HG03060 (cell line): ENCODE results near the gene TNFRSF1A.

Source experiments
- ATAC-seq: cut with Tn5 transposase; IDR thresholded peaks from one replicate; pipeline ENCODE4 v1.9.1; 2021; ENCODE audit warnings: low read depth, moderate number of reproducible peaks; ENCODE audit not compliant: unreplicated experiment

Gene TNFRSF1A

GRCh38 chr12:6324936-6325750 is 16.7 kb downstream of the TNFRSF1A start:
- ATAC-seq = no peak

DNA sequence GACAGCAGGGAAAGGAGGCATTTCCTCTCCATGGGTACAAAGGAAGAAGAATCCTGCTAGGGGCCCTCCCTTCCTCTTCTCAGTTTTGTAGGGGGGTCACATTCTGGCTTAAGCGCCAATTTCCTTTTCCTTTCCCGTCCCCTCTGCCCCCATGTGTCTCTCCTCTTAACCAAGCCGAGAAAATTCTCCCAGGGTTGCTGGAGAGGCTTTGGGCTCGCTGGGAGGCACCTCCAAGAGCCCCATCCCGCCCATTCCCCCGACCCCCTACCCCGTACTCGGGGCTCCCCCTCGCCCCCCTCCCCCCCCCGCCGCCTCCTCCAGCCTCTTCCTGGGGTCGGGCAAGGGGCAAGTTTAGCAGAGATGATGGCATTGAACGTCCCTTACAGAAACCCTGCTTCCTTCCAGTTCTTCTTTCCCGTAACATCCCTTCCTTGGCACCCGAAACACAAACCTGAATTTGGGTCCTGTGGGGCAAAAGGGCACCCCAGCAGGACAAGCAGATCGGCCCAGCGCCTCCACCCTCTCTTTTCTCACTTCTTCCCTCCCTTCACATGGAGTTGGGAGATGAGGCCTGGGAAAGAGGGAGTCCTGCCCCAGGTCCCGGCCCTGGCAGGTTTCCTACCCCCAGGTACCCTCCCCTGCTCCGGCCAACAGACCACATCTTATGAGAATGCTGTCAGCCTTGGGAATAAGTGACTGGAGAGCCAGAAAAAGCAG is 17.7 kb downstream of the TNFRSF1A start:
- ATAC-seq = no peak

GRCh38 chr12:6323340-6323994 is 18.4 kb downstream of the TNFRSF1A start:
- ATAC-seq = no peak

- no peak for ATAC-seq
These were observed 18.9 kb downstream of the TNFRSF1A start for GRCh38 chr12:6322969-6323339.

GRCh38 chr12:6322352-6322751 is 19.5 kb downstream of the TNFRSF1A start:
- no peak for ATAC-seq

DNA sequence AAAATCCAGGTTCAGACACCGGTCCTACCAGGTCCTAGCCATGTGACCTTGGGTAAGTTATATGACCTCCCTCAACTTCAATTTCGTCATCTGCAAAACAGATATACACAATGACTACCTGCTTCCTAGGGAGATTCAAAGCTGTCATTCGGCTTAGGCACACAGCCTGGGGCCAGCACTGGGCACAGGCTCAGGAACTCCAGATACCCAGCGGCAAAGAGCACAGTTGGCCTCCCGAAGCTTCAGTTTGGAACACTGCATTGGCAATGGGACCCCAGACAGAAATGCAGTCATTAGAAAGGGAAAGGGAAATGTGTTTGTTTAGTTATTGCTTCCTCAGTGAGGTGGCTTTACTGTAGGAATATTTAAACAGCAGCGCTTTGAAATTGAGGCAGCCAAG is 20.0 kb downstream of the TNFRSF1A start:
- ATAC-seq = no peak

DNA sequence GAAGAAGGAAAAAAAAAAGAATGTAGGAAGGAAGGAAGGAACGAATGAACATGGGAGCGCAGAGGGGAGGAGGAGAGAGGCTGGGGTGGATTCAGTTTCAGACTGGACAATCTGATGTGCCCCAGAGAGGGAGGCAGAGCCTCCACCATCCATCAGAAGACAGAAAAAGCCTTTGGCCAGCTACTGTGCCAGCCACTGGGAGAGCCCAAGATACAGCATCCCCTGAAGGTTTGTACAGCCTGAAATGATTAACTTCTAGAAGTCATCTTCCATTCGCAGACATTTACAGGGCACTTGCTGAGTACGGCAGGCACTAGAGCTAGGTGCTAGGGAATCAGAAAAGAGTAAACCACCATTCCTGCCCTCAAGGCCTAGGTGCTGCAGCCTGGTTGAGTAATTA is 22.4 kb downstream of the TNFRSF1A start:
- no peak for ATAC-seq

DNA sequence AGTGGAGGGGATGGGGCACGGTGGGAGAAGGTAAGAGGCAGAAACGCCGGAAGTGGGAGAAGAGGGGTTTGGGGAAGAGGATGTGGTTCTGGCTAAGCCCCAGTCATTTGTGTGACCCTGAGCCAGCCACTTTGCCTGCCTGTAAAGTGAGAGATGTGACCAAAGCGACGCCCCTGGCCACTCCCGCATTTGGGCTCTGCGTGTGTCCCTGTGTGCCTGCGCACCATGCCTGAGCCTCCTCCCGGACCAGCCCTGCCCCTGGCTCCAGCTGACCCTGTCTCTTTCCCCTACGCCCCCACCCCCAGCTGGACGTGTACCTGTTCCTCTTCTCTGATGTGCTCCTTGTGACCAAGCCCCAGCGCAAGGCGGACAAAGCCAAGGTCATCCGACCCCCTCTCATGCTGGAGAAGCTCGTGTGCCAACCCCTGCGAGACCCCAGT is 23.4 kb downstream of the TNFRSF1A start:
- no peak for ATAC-seq

DNA sequence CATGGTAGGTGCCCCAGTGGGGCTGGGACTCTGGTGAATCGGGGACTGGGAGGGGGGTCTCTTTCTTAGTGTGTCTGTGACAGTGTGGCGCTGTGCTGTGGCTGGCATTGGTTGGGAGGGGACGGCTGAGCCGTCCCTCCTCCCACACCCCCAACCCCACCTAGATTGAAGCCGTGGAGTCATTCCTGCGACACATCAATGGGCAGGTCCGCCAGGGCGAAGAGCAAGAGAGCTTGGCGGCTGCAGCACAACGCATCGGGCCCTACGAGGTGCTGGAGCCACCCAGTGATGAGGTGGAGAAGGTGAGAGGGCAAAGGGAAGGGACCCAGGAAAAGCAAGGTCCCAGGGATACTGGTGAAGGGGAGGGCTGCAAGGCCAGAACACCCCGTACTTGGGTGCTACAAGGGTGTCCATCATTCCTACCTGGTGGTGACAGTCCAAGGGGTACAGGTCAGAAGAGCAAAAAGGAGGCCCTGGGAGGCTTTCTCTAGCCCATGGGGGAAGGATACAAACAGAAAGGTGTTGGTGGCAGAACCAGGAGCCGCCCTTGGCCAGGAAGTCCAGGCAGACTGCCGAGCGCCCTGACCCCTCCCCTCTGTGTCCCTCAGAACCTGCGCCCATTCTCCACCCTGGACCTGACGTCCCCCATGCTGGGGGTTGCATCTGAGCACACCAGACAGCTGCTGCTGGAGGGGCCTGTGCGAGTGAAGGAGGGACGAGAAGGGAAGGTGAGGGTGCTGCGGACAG is 24.0 kb downstream of the TNFRSF1A start:
- ATAC-seq = no peak

- ATAC-seq = no peak
These were observed 24.8 kb downstream of the TNFRSF1A start for GRCh38 chr12:6316921-6317692.

- no peak for ATAC-seq
These were observed 25.9 kb downstream of the TNFRSF1A start for GRCh38 chr12:6315704-6316597.

DNA sequence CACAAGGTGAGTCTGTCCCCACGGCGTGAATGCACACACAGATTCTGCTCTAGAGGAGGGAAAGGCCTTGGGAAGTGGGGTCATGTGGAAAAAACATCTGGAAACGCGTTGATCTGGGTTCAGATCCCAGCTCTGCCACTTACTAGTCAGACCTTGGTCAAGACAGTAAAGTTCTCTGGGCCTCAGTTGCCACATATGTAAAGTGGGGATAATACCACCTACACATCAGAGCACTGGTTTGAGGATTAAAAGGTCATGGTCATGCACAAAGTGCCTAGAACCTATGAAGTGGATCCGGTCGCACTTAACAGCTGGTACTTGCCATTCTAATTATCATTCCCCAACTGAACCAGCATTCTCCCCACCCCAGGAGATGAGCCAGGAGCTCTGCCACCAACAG is 26.7 kb downstream of the TNFRSF1A start:
- ATAC-seq = no peak

DNA sequence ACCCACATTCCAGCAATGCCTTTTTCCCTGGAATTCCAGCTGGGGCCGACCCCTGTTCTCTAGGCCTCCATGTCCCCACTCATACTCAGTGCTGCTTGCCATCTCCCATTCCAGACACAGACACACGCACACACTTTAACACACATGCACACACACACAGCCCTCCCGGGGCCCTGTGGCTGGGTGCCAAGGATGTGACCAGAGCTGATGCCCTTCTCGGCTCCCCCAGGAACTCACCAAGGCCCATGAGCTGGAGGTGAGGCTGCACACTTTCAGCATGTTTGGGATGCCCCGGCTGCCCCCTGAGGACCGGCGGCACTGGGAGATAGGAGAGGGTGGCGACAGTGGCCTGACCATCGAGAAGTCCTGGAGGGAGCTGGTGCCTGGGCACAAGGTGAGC is 27.1 kb downstream of the TNFRSF1A start:
- no peak for ATAC-seq

- no peak for ATAC-seq
These were observed 28.4 kb downstream of the TNFRSF1A start for GRCh38 chr12:6313326-6313940.

- no peak for ATAC-seq
These were observed 29.1 kb downstream of the TNFRSF1A start for GRCh38 chr12:6312529-6313325.

- ATAC-seq = no peak
These were observed 29.9 kb downstream of the TNFRSF1A start for GRCh38 chr12:6311822-6312528.
